Stimulated activated naive CD8-positive, alpha-beta T cell treated with anti-CD3 and anti-CD28 coated beads, Interleukin-15, amount 100 ng/mL, for 72 hours (primary cell): ENCODE measurements around the gene MAP6.
"Not testable (repeated sequence)": the region's sequence is repeated elsewhere in the genome, so short reads cannot be mapped to it uniquely, and the experiment has no call there.

ENCODE experiments used
- ATAC-seq: fragments of 150-1000 bp; cut with Tn5 transposase; 2 replicates; pipeline ENCODE4 v1.10.0; 2021; ENCODE audit warnings: mild to moderate bottlenecking, moderate library complexity
- DNase-seq, 2 donors: peaks; one replicate each; pipeline ENCODE4 v3.0.0; 2021 to 2022
- H3K27ac Mint-ChIP-seq, 2 donors: one replicate each; pipeline ENCODE4 v1.8.0; 2022; ENCODE audit warnings: mild to moderate bottlenecking in 2 of 2, mixed read lengths in 2 of 2, moderate library complexity in 2 of 2
- H3K27me3 Mint-ChIP-seq: one replicate; pipeline ENCODE4 v1.8.0; 2022; ENCODE audit warnings: mixed read lengths
- H3K4me1 Mint-ChIP-seq: one replicate; pipeline ENCODE4 v1.8.0; 2022; ENCODE audit warnings: mild to moderate bottlenecking, mixed read lengths
- H3K4me3 Mint-ChIP-seq, 2 donors: one replicate each; pipeline ENCODE4 v1.8.0; 2022; ENCODE audit warnings: mild to moderate bottlenecking in 2 of 2, mixed read lengths in 2 of 2, moderate library complexity in 1 of 2
- H3K9me3 Mint-ChIP-seq, 2 donors: one replicate each; pipeline ENCODE4 v1.8.0; 2022; ENCODE audit warnings: mixed read lengths in 2 of 2

Gene MAP6

GRCh38 chr11:75595429-75595828, 73.4 kb downstream of the MAP6 start:
- DNase-seq: no peak
- Mint-ChIP-seq H3K27ac (peak overlapping the region in 1 of 2 donors; percentile 38), H3K27me3 (peaks cover 19% of the 10 kb centered on the region), H3K4me3 (no peak overlapping the region), H3K9me3 (no peaks in the 10 kb centered on the region), H3K4me1 (peaks cover 6% of the 10 kb centered on the region)
- ATAC-seq: no peak

DNA sequence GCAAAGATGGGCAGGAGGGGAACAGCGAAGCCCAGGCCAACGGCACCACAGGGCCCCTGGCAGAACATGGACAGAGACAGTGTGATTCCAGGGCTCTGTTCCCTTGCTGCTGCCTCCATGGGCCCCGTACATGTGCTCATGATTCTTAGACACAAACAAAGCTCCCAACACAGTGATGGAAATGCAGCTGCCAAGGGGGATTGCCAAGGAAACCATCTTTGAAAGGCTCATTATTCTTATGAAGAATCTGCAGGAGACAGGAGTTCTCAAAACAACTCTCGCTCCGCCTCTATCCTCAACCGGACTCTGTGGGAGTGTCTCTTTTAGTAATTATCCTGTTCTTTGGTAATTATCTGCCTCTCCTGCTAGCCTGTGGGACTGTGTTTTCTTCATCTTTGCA, 74.6 kb downstream of the MAP6 start:
- no peaks in the 10 kb centered on the region for H3K9me3 Mint-ChIP-seq
- peaks cover 6% of the 10 kb centered on the region for H3K4me1 Mint-ChIP-seq
- ATAC-seq (no peak), DNase-seq (no peak)
- H3K27me3 Mint-ChIP-seq: peaks cover 19% of the 10 kb centered on the region
- no peak overlapping the region for H3K4me3 Mint-ChIP-seq
- no peak overlapping the region for H3K27ac Mint-ChIP-seq

GRCh38 chr11:75593286-75593915, 75.4 kb downstream of the MAP6 start:
- no peak overlapping the region for H3K4me3 Mint-ChIP-seq
- no peak for ATAC-seq

DNA sequence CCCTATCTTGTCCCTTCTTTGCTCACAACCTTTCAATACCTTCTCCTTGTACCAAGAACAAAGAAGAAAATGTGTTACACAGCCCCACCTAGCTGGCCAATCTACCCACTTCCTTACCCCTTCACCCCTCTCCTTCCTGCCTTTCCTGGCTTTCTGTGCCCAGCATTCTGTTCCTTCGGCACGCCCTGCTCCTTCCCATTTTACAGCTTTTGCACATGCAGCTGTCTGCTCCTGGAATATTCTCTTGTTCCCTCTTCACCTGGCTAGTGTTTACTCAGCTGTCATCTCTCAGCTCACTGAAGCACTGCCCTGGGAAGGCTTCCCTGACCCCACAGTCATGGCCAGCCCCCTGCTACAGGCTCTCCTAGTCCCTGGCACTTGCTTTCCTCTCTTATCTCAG, 76.1 kb downstream of the MAP6 start:
- peak overlapping the region in 1 of 2 donors; percentile 49 for H3K27ac Mint-ChIP-seq
- no peak overlapping the region for H3K4me3 Mint-ChIP-seq
- H3K9me3 Mint-ChIP-seq: no peaks in the 10 kb centered on the region
- DNase-seq (no peak), ATAC-seq (no peak)
- H3K27me3 Mint-ChIP-seq: peaks cover 19% of the 10 kb centered on the region
- H3K4me1 Mint-ChIP-seq: peaks cover 6% of the 10 kb centered on the region

More at GRCh38 chr11:75593286-75593915, 75.4 kb downstream of the MAP6 start:
- Mint-ChIP-seq H3K27ac (no peak overlapping the region), H3K4me1 (peaks cover 6% of the 10 kb centered on the region), H3K27me3 (peaks cover 19% of the 10 kb centered on the region), H3K9me3 (no peaks in the 10 kb centered on the region)
- no peak for DNase-seq

DNA sequence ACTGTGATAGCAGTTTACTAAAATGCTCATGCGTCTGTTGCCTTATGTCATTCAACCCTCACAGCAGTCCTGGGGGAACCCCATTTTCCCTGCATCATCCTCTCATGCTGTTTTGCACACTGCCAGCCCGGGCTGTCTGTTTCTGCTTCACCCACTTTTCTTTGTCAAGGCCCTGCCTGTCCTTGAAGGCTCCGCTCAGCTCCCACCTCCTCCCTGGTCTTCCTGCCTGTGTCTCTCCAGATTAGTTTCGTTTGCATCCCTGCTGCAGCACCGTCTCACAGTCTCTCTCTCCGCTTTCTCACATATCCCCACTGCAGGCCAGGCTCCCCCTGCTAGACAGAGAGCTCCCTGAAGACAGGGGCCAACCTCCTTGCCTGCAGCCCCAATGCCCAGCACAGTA, 76.9 kb downstream of the MAP6 start:
- Mint-ChIP-seq H3K4me3 (no peak overlapping the region), H3K9me3 (no peaks in the 10 kb centered on the region), H3K27ac (peak overlapping the region in 1 of 2 donors; percentile 0), H3K27me3 (peaks cover 19% of the 10 kb centered on the region), H3K4me1 (peaks cover 6% of the 10 kb centered on the region)
- DNase-seq (no peak), ATAC-seq (no peak)

- Mint-ChIP-seq H3K4me1 (peaks cover 6% of the 10 kb centered on the region), H3K27ac (peak overlapping the region in 1 of 2 donors; percentile 51), H3K9me3 (no peaks in the 10 kb centered on the region), H3K27me3 (peaks cover 15% of the 10 kb centered on the region), H3K4me3 (no peak overlapping the region)
- DNase-seq: no peak
- ATAC-seq: no peak
Observed at GRCh38 chr11:75591371-75591770, 77.5 kb downstream of the MAP6 start.

DNA sequence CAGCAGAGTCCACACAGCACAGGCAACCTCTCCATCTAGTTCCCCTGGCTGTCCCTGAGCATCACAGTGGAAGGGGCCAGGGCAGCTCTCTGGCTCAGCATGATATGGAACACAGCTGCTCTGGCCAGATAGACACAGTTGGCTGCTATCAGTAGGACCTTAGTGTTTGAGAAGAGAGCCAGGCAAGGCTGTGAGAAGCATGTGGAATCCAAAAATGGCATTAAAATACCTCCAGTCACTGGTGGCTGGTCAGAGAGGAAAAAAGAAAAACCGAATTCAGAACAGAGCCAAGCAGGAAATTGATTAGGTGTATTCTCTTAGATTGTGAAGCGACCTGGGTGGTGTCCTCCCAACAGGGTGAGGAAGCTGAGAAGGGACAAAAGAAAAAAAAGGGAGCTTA, 78.9 kb downstream of the MAP6 start:
- Mint-ChIP-seq H3K27ac (no peak overlapping the region), H3K4me3 (no peak overlapping the region), H3K9me3 (no peaks in the 10 kb centered on the region), H3K4me1 (peaks cover 6% of the 10 kb centered on the region), H3K27me3 (peaks cover 11% of the 10 kb centered on the region)
- ATAC-seq (no peak), DNase-seq (no peak)

DNA sequence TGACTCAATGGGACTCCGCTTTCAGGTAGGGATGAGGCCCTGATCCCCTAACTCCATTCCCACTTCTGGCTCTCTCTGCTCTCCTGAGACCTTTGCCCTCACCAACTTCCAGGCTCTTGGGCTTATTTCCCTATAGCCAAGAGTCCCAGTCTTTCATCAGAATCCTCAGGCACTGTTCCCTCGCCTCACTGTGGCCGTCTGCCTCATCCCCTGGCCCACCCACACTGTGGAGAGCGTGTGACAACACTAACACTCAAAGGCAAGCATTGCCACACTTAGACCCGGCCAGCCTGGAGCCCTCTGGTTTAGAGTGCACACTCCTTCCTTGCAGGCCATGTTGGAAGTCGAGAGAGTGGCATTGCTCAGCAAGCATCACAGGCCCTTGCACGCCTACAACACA, 79.8 kb downstream of the MAP6 start:
- ATAC-seq: no peak
- Mint-ChIP-seq H3K4me3 (no peak overlapping the region), H3K9me3 (no peaks in the 10 kb centered on the region), H3K27ac (peak overlapping the region in 1 of 2 donors; percentile 36), H3K27me3 (peaks cover 18% of the 10 kb centered on the region), H3K4me1 (peaks cover 9% of the 10 kb centered on the region)
- DNase-seq: no peak

GRCh38 chr11:75588051-75588481, 80.8 kb downstream of the MAP6 start:
- ATAC-seq (no peak), DNase-seq (no peak)
- Mint-ChIP-seq H3K9me3 (no peaks in the 10 kb centered on the region), H3K4me3 (no peak overlapping the region), H3K27ac (no peak overlapping the region), H3K27me3 (peaks cover 21% of the 10 kb centered on the region), H3K4me1 (peaks cover 13% of the 10 kb centered on the region)

GRCh38 chr11:75586395-75586794, 82.4 kb downstream of the MAP6 start:
- ATAC-seq: no peak
- Mint-ChIP-seq H3K27me3 (peaks cover 34% of the 10 kb centered on the region), H3K4me1 (peaks cover 21% of the 10 kb centered on the region), H3K9me3 (no peaks in the 10 kb centered on the region), H3K4me3 (no peak overlapping the region), H3K27ac (no peak overlapping the region)
- DNase-seq: no peak

DNA sequence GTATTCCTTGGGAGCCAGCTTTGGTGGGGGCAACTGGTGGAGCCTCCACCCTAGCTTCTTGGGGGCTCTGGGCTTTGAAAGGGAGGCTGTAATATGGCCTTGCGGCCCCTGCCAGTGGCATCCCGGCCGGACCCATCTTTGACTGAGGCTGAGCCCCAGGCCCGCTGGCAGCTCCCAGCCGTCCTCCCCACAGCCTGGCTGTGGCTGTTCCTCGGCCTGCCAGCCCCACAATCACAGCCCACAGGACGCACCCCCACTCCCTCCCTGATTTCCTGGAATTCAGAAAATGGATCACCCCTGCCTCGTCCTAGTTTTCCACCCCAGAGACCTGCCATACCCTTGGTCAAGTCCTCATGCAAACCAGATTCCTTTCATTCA, 83.6 kb downstream of the MAP6 start:
- DNase-seq: no peak
- Mint-ChIP-seq H3K9me3 (no peaks in the 10 kb centered on the region), H3K4me1 (peaks cover 21% of the 10 kb centered on the region), H3K4me3 (no peak overlapping the region), H3K27ac (peak overlapping the region in 1 of 2 donors; percentile 23), H3K27me3 (peaks cover 35% of the 10 kb centered on the region)
- ATAC-seq: no peak

GRCh38 chr11:75584659-75585292, 84.1 kb downstream of the MAP6 start:
- H3K27ac Mint-ChIP-seq, DNase-seq, H3K9me3 Mint-ChIP-seq, ATAC-seq: not testable (repeated sequence)
- Mint-ChIP-seq H3K4me1 (peaks cover 21% of the 10 kb centered on the region), H3K27me3 (peaks cover 35% of the 10 kb centered on the region), H3K4me3 (peak overlapping the region; percentile 76 to 83)

DNA sequence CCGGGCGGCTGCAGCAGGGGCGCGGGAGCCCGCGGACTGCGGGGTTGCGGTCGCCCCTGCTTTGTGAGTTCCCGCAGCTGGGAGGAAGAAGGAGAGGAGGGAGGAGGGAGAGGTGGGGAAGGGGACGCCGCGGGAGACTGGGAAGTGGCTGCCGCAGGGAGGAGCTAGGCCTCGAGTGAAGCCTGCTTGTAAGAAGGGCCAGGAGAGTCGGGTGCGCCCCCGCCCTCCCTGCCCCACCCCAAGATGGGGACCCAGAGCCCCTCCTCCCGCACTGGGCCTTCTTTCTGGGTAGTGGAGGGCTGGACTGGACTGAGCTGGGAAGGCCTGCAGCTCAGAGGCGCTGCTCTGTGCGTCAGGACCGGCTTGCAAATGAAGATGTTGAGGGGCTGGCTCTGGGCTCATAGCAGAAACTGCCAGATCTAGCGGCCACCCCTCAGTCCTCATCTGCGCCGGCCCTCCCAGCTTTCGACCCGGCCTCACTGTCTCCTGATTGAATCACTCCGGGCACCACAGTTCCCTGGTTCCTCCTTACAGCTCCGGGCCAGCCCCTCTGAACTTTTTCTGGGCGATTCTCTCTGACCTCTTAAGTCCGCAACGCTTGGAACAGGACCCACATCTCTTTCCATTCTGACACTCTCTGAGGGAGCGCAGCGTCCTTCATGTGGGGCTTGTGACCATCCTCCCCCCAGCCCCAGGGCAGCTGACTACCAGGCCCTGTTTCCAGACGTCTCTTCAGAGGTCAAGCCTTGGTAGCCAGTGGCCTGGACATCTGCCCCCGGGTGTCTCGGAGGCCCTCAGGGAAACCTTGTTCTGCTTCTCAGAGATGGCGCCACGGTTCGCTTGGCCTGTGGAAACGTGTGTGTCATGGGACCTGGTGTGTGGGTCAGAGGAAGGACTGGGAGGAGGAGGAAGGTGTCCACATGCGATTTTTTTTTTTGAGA, 84.8 kb downstream of the MAP6 start:
- ATAC-seq: peak; percentile 22
- H3K9me3 Mint-ChIP-seq: no peaks in the 10 kb centered on the region
- peak overlapping the region in 1 of 2 donors; percentile 89 for H3K27ac Mint-ChIP-seq
- H3K27me3 Mint-ChIP-seq: peaks cover 35% of the 10 kb centered on the region
- H3K4me3 Mint-ChIP-seq: peak overlapping the region; percentile 76 to 83
- H3K4me1 Mint-ChIP-seq: peaks cover 21% of the 10 kb centered on the region
- DNase-seq: no peak

DNA sequence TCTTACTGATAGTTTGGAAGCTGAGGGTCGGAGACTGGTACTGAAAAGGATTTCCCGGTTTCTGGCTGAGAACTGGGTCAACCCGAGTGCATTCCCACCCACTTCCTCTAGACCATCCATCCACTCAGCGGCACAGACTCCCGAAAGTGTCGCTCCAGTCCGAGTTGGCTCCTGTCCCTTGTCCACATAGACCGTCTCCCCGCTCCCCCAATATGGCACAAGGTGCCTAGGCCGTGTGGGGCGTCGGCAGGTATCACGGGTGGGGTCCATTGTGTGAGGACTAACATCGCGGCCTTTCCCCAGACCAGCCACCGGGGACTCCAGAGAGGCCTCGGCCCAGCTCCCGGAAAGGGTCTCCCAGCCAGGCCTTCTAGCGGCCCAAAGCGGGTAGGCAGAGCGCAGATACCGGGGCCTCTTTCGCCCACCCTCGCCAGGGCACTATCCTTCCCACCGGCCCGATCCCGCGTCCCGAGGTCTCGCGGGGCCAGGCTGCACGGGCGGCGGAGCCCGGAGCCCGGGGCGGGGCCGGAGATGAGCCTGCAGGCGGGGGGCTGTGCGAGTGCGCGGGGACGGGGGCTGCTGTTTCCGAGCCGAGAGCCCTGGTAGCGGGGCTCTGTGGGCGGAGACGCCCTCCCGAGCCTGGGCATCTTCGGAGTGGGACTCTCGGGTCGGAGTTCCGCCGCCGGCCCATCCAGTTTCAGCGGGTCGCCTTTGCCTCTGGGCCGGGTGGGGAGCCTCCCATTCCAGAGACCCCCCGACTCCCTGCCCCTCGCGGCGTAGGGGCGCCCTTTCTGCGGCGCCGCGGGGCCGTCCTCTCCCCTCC, 85.7 kb downstream of the MAP6 start:
- ATAC-seq (peak; percentile 93), DNase-seq (peak; percentile 63 to 75)
- H3K4me1 Mint-ChIP-seq: peaks cover 21% of the 10 kb centered on the region
- no peaks in the 10 kb centered on the region for H3K9me3 Mint-ChIP-seq
- H3K27ac Mint-ChIP-seq: peak overlapping the region; percentile 95
- peak overlapping the region; percentile 76 to 83 for H3K4me3 Mint-ChIP-seq
- H3K27me3 Mint-ChIP-seq: peaks cover 35% of the 10 kb centered on the region

- H3K27ac Mint-ChIP-seq: peak overlapping the region; percentile 95
- no peaks in the 10 kb centered on the region for H3K9me3 Mint-ChIP-seq
- DNase-seq: no peak
- ATAC-seq: peak; percentile 41
- H3K4me3 Mint-ChIP-seq: peak overlapping the region; percentile 75 to 83
- peaks cover 21% of the 10 kb centered on the region for H3K4me1 Mint-ChIP-seq
- peaks cover 35% of the 10 kb centered on the region for H3K27me3 Mint-ChIP-seq
Observed at GRCh38 chr11:75582506-75582894, 86.3 kb downstream of the MAP6 start.
